Measurements from ENCODE around the gene REV3L. TPM values are rescaled to one million over a fixed set of nuclear protein-coding genes. Genes with fewer than 3 reads are reported as not detected.

REV3L gene
- total and polyA plus RNA-seq, 2 of the 13 experiments (the other 11 are each of a cell fraction or from before 2014, with no cell fraction given) = 12.8 to 31.3 TPM

DNA sequence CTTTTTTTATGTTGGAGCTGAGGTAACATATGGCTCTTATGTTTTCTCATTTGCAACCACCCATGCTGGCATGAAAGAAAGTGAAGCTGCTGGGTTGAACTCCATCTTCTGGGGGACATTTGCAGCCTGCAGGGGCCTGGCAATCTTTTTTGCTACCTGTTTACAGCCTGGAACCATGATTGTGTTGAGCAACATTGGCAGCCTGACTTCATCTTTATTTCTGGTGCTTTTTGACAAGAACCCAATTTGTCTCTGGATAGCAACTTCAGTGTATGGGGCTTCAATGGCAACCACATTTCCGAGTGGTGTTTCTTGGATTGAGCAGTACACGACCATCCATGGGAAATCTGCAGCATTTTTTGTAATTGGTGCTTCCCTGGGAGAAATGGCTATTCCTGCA lies 216.7 kb downstream of the REV3L start:
- Histone ChIP-seq H3K79me2 (ENCODE audit: insufficient read depth, low read length) (peaks cover under 1% of the 10 kb centered on the region), H2AFZ (ENCODE audit: low read length) (no peak overlapping the region), H3K27ac (ENCODE audit: extremely low read length, insufficient read depth, low read length) (no peak overlapping the region), H3K27me3 (ENCODE audit: control insufficient read depth in 1 of 2, insufficient read depth in 2 of 2, low read length in 2 of 2) (no peaks in the 10 kb centered on the region), H3K4me1 (ENCODE audit: insufficient read depth, low read length) (peaks cover 8% of the 10 kb centered on the region; the same call in 1 of the 2 replicates), H3K36me3 (replicated peaks in 1 of 2; ENCODE audit: control insufficient read depth in 1 of 2, insufficient read depth in 2 of 2, low read length in 2 of 2) (peaks cover 5 to 39% of the 10 kb centered on the region in 2 experiments), H3K4me2 (ENCODE audit: low read depth, low read length) (no peak overlapping the region), H4K20me1 (ENCODE audit: insufficient read depth, low read length) (no peaks in the 10 kb centered on the region), H3K4me3 (replicated peaks in 1 of 3; ENCODE audit: insufficient read depth in 1 of 3, low read depth in 2 of 3, low read length in 3 of 3) (no peak overlapping the region), H3K9me3 (ENCODE audit: low read length) (no peaks in the 10 kb centered on the region), H3K9ac (ENCODE audit: insufficient read depth, low read depth, low read length) (no peak overlapping the region)
- ChIA-PET CTCF (ENCODE audit: low intra/inter-chr PET ratio, low total read pairs) (no interaction called here), POLR2A (no interaction called here)
- no TSS peak for BruUV-seq (replicated peaks)
- 100% methylated on average over 2 of the region's 2 CpGs for WGBS (ENCODE audit: low lambda C conversion rate)
- in situ Hi-C loops (cut with HindIII; ENCODE audit: extremely low pct_ligation_motif_present, low pct_unique_long_range_greater_than_20kb) = no loop called here
- ATAC-seq (no peak), FAIRE-seq (no peak), DNase-seq (ENCODE audit: low spot score) (no peak)
- intact Hi-C loops (cut with micrococcal nuclease; ENCODE audit: unreplicated experiment) = no loop called here
- no peak for TF ChIP-seq RARG (CRISPR knock-in tag; IDR thresholded peaks at IDR 0.05; ENCODE audit: low read depth)
- TF ChIP-seq, protein P1, sequence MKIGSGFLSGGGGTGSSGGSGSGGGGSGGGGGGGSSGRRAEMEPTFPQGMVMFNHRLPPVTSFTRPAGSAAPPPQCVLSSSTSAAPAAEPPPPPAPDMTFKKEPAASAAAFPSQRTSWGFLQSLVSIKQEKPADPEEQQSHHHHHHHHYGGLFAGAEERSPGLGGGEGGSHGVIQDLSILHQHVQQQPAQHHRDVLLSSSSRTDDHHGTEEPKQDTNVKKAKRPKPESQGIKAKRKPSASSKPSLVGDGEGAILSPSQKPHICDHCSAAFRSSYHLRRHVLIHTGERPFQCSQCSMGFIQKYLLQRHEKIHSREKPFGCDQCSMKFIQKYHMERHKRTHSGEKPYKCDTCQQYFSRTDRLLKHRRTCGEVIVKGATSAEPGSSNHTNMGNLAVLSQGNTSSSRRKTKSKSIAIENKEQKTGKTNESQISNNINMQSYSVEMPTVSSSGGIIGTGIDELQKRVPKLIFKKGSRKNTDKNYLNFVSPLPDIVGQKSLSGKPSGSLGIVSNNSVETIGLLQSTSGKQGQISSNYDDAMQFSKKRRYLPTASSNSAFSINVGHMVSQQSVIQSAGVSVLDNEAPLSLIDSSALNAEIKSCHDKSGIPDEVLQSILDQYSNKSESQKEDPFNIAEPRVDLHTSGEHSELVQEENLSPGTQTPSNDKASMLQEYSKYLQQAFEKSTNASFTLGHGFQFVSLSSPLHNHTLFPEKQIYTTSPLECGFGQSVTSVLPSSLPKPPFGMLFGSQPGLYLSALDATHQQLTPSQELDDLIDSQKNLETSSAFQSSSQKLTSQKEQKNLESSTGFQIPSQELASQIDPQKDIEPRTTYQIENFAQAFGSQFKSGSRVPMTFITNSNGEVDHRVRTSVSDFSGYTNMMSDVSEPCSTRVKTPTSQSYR (CRISPR knock-in tag; IDR thresholded peaks at IDR 0.05; ENCODE audit: borderline replicate concordance) = no peak
- TF ChIP-seq DPF2 (CRISPR knock-in tag; IDR thresholded peaks at IDR 0.05; ENCODE audit: borderline replicate concordance, low read depth) = no peak
- TF ChIP-seq ZNF549 (CRISPR knock-in tag; IDR thresholded peaks at IDR 0.05) = no peak
- no peak for TF ChIP-seq ZNF768 (CRISPR knock-in tag; IDR thresholded peaks at IDR 0.05)
- no peak for TF ChIP-seq ZFP62 (CRISPR knock-in tag; IDR thresholded peaks at IDR 0.05)
- TF ChIP-seq TP53 (CRISPR knock-in tag; conservative IDR thresholded peaks at IDR 0.05) = no peak
- TF ChIP-seq DR1 (CRISPR knock-in tag; IDR thresholded peaks at IDR 0.05) = no peak

All from HepG2 (cell line).